NCI-H128 (cell line): ENCODE measurements around the gene TSPO2.

Experiments
- DNase-seq: peaks from one replicate; lab custom pipeline; 2025; ENCODE audit not compliant: unreplicated experiment; lab: John Stamatoyannopoulos, UW

TSPO2 gene

DNA sequence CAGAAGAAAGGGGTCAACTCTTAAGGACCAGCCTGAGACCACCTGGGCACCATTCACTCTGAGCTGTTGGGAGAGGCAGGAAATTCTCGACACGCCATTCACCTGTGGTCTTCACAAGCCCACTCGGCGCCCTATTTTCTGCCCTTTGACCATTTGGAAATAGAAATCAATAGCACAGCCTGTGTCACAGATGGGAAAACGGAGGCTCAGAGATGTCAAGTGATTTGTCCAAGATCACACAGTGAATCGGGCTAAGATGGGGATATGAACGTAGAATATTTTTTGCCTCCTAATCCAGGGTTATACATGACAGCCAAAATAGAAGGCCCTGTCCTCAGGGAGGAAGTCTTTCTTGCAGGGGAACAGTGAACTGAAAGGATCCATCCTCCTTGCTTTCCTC lies 7.7 kb downstream of the TSPO2 start:
- no peak for DNase-seq

GRCh38 chr6:41050536-41050935 lies 8.3 kb downstream of the TSPO2 start:
- DNase-seq = no peak

- DNase-seq = no peak
These were observed 9.6 kb downstream of the TSPO2 start for GRCh38 chr6:41051873-41052272.

DNA sequence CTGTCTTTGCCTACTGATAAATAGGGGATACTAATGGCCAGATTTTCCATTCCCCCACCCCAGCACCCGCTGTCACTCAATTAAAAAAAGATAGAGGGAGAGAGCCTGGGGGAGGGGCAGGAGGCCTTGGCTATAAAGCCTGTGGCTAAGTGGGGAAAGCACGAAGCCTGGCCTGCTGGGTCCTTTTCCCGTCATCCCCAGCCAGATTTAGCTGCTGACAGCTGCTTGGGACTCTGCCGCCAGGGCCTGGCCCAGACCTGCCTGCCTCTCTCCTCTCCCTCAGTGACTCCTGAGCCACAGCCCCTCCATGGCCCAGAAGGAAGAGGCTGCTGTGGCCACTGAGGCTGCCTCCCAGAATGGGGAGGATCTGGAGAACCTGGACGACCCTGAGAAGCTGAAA lies 10.8 kb downstream of the TSPO2 start, which contains the start of gene APOBEC2:
TSS of gene APOBEC2 (plus strand) at position 162 of the 400 bp plus-strand sequence. CDS start at position 308, 146 bp downstream.
- DNase-seq = no peak

DNA sequence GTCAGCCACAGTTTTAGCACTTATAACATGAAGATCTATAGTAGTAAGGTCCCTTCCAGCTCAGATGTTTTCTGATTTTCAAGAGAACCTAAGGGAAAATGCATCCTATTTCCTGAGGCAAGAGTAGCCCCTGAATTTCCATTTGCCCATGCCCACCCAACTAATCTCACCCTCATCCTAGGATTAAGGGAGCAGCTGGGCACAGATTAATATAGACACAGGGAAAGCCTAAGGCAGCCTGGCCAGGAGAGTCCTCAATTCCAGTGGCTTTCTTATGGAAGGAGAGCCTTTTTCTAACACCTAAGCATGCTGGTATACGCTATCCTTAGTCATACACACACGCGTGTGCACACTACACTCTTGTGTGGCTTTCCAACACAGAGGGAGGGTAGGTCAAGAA lies 12.2 kb downstream of the TSPO2 start:
- DNase-seq = no peak

GRCh38 chr6:41055149-41055548 lies 12.9 kb downstream of the TSPO2 start:
- no peak for DNase-seq

DNA sequence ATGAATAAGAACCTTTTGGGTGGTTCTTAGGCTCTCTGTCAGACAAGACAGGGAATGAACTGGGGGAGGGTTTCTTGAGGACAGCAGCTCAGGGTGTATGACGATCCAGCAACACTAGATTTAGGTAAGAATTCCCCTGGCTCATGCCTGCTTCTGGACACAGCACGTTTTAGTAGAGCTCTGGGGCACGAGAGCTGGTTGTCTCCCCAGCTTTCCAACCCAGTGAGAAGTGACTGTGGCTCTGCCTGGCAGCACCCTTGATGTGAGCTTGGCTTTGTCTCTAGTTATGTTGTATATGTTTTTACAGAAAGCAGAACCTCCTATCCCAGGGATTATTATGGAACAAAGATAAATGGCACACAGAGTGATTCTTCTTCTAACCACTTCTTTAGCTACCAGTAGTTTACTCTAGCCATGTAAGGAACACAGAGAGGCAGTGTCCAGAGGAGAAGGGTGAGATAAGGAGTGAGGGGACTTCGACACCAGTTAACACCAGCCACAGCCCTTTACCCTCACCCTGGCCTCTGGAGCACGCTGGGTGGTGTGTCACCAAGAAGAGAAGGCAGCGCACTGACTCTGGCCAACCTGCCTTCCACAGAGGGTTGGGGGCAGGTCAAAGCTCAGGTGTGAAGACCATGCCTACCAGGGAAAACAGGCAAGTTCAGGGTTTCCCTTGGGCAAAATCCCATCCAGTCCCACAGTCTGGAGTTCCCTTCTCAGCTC lies 14.7 kb downstream of the TSPO2 start:
- DNase-seq = no peak

- no peak for DNase-seq
These were observed 16.5 kb downstream of the TSPO2 start for GRCh38 chr6:41058783-41059181.

DNA sequence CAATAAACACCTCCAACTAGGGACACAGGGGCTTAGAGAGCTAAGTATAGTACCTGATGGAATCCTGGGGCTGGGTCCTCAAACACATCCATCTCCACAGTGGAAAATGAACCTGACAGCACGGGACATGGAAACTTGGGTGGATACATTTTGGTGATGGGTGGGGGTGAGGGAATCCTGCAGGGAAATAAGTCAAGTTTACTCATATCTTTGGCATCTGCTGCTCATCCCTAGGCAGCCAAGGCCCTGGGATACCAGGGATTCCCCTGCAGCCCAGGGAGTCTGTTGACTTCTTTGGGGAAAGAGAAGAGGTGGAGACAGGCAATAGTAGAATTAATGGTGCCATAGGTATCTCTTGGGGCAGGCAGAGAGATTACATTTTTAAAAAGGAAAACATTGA lies 17.3 kb downstream of the TSPO2 start:
- DNase-seq = no peak

- no peak for DNase-seq
These were observed 19.0 kb downstream of the TSPO2 start for GRCh38 chr6:41061196-41061726.

DNA sequence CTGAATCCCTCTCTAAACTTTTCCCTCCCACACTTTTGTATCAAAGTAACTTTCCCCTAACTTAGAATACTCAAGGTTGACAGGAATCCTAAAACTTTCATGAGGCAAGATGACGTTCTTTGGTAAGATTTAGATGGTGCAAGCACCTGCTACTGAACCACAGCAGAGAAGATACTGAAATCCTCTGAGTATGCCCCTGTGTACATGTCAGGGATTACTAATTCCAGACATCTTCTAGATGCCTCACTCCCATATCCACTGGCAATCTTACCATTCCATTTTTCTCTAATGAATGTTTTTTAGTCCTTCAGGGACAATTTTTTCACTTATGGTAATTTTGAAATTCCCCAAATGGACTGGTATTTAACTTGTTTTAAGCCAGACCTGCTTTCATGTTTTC lies 19.8 kb downstream of the TSPO2 start:
- no peak for DNase-seq

GRCh38 chr6:41063884-41064285 lies 21.6 kb downstream of the TSPO2 start:
- DNase-seq = no peak

DNA sequence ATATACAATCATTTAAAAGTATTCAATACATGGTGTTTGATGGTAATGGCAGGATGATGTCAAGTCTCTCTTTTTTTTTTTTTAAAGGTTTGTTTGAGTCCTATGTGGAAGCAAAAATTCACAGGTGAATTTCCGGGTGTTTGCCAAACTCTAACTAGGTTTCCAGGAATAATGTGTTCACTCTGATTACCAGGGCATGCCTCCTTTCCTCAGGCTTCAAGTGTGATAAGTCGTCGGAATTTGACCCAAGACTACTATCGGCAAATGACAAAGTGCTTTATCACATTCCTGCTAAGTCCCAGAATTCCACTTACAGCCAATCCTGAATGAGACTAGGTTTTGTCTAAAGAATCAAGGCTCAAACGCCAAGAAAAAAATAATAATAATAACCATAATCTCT lies 22.6 kb downstream of the TSPO2 start:
- DNase-seq = no peak

- DNase-seq = no peak
These were observed 23.3 kb downstream of the TSPO2 start for GRCh38 chr6:41065550-41066026.

DNA sequence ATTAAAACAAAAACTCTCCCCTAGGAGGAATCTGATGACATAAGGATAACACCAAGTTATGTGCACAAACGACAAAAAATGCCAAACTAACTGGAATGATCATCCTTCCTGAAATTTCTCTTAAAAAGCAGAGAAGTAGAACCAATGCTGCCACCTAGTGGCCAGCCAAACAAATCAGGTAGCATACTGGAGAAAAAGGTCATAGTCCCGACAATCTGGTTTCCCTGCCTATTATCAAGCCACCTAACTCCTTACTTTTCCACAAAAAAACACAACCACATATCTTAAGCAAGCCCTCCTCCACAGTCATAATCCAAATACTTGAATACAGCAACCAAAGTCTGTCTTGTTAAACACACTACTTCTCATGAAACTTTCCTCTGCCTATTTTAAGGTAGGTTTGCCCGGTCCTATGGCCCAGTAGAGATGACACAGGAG lies 24.6 kb downstream of the TSPO2 start:
- no peak for DNase-seq

DNA sequence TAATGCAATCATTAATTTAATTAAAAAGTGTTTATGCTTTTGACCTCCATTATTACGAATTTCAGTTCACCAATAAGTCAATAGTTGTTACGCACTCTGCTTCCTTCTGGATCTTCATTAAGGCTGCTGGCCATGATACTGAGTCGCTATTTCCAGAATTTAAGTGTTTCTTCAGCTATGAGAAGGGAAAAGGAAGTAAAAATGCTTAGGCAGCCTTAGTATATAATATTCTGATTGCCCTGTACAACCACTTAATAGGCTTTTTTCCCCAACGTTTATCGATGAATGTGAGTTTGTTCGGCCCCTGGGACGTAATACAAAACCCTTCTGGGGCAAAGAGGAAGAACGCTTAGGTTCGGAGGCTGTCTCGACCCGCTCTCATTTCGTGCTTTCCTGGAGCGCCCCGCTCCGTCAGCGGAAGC lies 29.2 kb downstream of the TSPO2 start:
- no peak for DNase-seq

- DNase-seq = peak; percentile 100
These were observed 29.9 kb downstream of the TSPO2 start, which contains the start of gene OARD1 for GRCh38 chr6:41071923-41072835. OARD1 (minus strand) TSS chr6:41072356; CDS start chr6:41071634, 722 bp downstream.

DNA sequence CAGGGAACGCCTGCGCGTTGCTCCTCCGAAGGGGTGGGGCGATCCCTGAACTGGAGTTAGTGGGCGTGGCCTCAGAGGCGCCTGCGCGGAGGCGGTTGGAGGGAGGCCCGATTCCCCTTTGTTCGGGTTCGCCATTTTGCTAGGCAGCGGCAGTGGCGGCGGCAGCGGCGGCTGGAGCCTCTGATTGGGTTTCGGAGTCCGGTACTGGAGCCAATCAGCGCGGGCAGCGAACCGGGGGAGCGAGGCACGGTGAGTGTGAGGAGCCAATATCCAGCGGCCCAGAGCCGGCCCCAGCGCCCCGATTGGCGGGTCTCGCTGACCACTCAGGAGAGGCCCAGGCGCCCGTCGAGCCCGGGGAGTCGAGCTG lies 30.6 kb downstream of the TSPO2 start, which contains the start of gene NFYA:
TSS of gene NFYA (plus strand) at position 139 of the 367 bp plus-strand sequence. CDS start 6,116 bp downstream, outside the sequence.
- DNase-seq = peak; percentile 100

DNA sequence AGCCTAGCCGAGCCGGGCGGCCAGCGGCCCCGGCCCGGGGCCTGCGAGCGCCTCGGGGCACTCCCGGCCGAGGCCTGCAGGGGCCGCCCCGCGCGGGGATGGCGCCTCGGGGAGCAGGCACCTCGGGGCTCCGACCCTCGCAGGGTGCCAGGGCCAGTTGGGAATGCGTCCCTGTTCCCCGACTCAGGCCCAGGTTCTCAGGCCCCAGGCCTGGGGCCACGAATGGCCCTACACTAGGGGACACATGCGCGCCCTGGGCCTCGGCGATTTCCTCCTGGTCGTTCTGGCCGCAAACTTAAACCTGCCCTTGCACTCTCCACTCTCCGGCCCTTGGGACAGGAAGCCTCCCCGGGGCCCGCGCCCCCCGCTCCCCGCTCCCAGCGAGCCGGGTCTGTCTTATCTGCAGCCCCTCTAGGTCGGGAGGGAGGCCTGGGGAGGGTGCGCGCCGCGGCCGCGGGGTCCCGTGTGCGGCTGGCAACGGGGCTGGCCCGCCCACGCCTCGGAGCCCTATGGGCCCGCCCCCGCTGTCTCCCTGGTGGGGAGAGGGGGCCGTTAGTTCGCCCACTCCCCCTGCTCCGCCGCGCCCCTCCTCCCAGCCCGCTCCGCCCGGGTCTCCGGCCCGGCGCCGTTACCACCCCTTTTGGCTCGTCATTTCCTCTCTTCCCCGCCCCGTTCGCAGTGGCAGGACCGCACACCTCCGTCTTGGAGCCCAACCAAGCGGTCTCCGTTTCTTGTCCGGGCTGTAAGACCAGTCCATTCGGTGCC lies 31.1 kb downstream of the TSPO2 start:
- DNase-seq = peak; percentile 38

DNA sequence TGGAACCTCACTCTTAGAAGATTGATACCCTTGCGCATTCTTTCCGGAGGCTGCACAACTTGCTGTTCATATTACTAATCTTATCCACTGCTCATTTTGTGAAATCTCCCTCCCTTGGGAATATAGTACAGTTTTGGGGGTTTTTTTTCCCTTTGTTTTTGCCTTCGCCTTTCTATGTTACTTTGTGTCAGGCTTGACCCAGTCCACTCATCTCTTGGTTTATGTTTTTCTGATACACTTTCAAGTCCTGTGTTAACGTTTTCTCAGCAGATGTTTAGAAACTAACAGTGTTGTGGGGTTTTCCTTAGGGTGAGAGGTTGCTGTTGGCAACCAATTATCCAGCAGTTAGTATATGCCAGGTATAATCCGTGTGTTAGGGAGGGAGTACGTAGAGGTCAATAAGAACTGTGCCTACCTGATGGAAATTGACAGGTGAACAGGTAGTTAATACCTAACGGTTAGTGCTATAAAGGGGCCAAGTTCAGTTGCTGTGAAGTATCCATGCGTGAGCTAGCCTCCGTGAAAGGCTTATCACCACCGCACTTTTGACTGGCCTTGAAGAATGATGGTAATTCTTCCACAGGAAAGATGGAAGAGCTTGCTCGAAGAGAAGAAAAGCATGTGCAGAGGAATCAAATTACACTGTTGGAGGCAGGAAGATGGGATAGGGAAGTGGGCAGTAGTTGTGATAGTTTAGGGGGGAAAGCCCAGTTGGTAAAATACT lies 31.9 kb downstream of the TSPO2 start:
- no peak for DNase-seq
